Prostate gland (tissue), 2 donors: Measurements from ENCODE around the gene PBX4. TPM values are rescaled to one million over a fixed set of nuclear protein-coding genes. Genes with fewer than 3 reads are reported as not detected.
A peak's percentile ranks its signal among the peaks of the same experiment; 100 is the strongest.

Experiments used
- DNase-seq: peaks from one replicate; pipeline ENCODE4 v3.0.0-alpha.2; 2019; ENCODE audit warnings: low spot score
- H3K27ac ChIP-seq, 2 donors: fragments of 200-600 bp; sonication (generic); 2 replicates each; pipeline ENCODE4 v1.5.1; 2017 to 2019
- H3K27me3 ChIP-seq: fragments of 200-600 bp; sonication (generic); replicated peaks from 2 replicates; pipeline ENCODE4 v1.5.1; 2019; ENCODE audit not compliant: insufficient read depth
- H3K36me3 ChIP-seq, 2 donors: fragments of 200-600 bp; sonication (generic); 1 replicate in 1 of 2; 2 replicates in 1 of 2; pipeline versions ENCODE4 v1.5.1 to v1.8.1; 2017 to 2019
- H3K4me1 ChIP-seq: fragments of 200-600 bp; sonication (generic); replicated peaks from 2 replicates; pipeline ENCODE4 v1.5.1; 2019
- H3K4me3 ChIP-seq, 2 donors: fragments of 200-600 bp; sonication (generic); 2 replicates each; pipeline ENCODE4 v1.5.1; 2017 to 2019
- H3K9me3 ChIP-seq: fragments of 200-600 bp; sonication (generic); 2 replicates; pipeline ENCODE4 v1.5.1; 2017
- POLR2A ChIP-seq: fragments of 450-650 bp; IDR thresholded peaks from one replicate; pipeline ENCODE4 v1.6.1; 2016; ENCODE audit warnings: antibody characterized with exemption, mild to moderate bottlenecking
- POLR2AphosphoS5 ChIP-seq: sonication (generic); formaldehyde crosslinking; IDR thresholded peaks from one replicate; pipeline ENCODE4 v1.6.1; 2017; ENCODE audit warnings: antibody characterized with exemption
- WGBS: methylation state at CpG from one replicate; pipeline ENCODE4 v1.1.5; 2018; 5-methylcytosine and 5-hydroxymethylcytosine counted together
- intact Hi-C: fragments of 100-400 bp; cut with DNase I; formaldehyde crosslinking; loops from one replicate; pipeline ENCODE4 v1.14.2; 2022
- total RNA-seq, 2 donors: library from RNA; depleted of rRNA; stranded (reverse); fragments of >200 nt; gene quantifications; one replicate each; pipeline ENCODE4 v1.1.0, GENCODE V29; 2016
- TF ChIP-seq, protein P1 (sequence below), 4 experiments: fragments of 200-600 bp in 2 of 4; fragments of 450-650 bp in 2 of 4; sonication (generic) in 2 of 4; IDR thresholded peaks; 1 replicate in 3 of 4; 2 replicates in 1 of 4; pipeline ENCODE4 v1.5.1; 2016 to 2019; ENCODE audit warnings: antibody characterized with exemption in 4 of 4, mild to moderate bottlenecking in 2 of 4, moderate library complexity in 2 of 4

PBX4 gene
- total RNA-seq, 2 donors from 2014 or later: 2.6 to 10.6 TPM

DNA sequence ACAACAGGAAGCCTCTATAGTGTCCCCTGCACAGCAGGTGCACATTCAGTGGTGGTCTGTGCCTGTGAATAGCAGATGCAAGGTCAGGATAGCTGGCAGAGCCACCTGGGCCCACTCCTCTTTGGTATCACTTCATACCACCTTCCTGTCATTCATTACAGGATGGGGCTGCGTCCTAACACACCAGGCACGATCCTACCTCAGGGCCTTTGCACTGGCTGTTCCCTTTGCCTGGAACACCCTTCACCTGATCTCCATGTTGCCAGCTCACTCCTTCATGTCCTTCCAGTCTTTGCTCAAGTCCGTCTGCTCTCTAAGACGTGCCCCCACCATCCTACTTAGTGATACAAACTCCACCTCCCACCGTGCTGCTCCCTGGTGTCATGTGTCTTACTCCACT is 14.2 kb upstream of the PBX4 start:
- no peak overlapping the region for H3K4me3 ChIP-seq
- 76% methylated on average over 5 of the region's 5 CpGs for WGBS
- H3K36me3 ChIP-seq: no peaks in the 10 kb centered on the region
- no peak for DNase-seq
- no peak for TF ChIP-seq POLR2AphosphoS5
- TF ChIP-seq POLR2A: no peak
- TF ChIP-seq, protein P1, sequence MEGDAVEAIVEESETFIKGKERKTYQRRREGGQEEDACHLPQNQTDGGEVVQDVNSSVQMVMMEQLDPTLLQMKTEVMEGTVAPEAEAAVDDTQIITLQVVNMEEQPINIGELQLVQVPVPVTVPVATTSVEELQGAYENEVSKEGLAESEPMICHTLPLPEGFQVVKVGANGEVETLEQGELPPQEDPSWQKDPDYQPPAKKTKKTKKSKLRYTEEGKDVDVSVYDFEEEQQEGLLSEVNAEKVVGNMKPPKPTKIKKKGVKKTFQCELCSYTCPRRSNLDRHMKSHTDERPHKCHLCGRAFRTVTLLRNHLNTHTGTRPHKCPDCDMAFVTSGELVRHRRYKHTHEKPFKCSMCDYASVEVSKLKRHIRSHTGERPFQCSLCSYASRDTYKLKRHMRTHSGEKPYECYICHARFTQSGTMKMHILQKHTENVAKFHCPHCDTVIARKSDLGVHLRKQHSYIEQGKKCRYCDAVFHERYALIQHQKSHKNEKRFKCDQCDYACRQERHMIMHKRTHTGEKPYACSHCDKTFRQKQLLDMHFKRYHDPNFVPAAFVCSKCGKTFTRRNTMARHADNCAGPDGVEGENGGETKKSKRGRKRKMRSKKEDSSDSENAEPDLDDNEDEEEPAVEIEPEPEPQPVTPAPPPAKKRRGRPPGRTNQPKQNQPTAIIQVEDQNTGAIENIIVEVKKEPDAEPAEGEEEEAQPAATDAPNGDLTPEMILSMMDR (IDR thresholded peaks at IDR 0.05): no peak
- H3K27ac ChIP-seq: no peak overlapping the region
- no peaks in the 10 kb centered on the region for H3K9me3 ChIP-seq
- intact Hi-C loops: no loop called here
- H3K4me1 ChIP-seq: peaks cover under 1% of the 10 kb centered on the region
- H3K27me3 ChIP-seq: no peaks in the 10 kb centered on the region

DNA sequence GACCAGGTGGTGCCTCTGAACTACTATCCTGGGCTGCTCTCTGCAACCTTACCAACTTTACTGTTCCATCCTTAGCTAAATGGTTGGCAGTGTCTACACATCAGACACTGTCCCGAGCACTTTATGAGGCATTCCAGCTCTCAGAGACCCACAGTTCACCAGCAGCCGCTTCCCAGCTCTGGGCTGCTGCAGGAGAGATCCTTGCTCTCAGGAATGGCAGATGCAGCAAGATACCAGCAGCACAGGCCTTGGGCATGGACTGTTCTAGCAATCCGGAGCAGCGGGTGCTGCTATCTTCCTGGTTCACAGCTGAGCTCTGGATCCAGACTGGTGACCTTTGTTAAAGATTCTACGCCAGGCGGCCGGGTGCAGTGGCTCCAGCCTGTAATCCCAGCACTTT is 12.9 kb upstream of the PBX4 start:
- no peaks in the 10 kb centered on the region for H3K27me3 ChIP-seq
- H3K27ac ChIP-seq: no peak overlapping the region
- intact Hi-C loops: no loop called here
- no peak for DNase-seq
- TF ChIP-seq POLR2A (no peak), POLR2AphosphoS5 (no peak)
- TF ChIP-seq, protein P1 (IDR thresholded peaks at IDR 0.05): no peak
- H3K36me3 ChIP-seq: no peaks in the 10 kb centered on the region
- peaks cover 3% of the 10 kb centered on the region for H3K4me1 ChIP-seq
- no peak overlapping the region for H3K4me3 ChIP-seq
- WGBS: 92% methylated on average over 7 of the region's 7 CpGs
- H3K9me3 ChIP-seq: no peaks in the 10 kb centered on the region

DNA sequence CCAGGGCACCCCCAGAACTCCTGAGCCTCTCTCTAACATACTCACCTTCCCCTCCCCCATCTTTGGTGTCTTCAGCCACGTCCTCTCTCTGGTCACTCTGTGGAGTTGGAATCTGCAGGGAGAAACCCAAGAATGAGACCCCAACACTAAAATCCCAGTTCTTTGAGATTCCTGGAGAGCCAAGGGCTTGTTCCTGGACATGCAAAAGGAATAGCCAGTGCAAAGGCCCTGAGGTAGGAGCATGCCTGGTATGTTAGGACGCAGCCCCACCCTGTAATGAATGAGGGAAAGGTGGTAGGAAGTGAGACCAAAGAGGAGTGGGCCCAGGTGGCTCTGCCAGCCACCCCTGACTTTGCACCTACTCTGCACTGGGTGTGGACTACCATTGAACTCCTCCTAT is 11.9 kb upstream of the PBX4 start:
- Histone ChIP-seq H3K27me3 (no peaks in the 10 kb centered on the region), H3K4me3 (no peak overlapping the region), H3K27ac (no peak overlapping the region), H3K4me1 (peaks cover 3% of the 10 kb centered on the region), H3K36me3 (no peaks in the 10 kb centered on the region), H3K9me3 (no peaks in the 10 kb centered on the region)
- intact Hi-C loops: no loop called here
- WGBS: 97% methylated on average over 2 of the region's 2 CpGs
- no peak for DNase-seq
- TF ChIP-seq POLR2A: no peak
- TF ChIP-seq POLR2AphosphoS5: no peak
- TF ChIP-seq, protein P1 (IDR thresholded peaks at IDR 0.05): no peak

DNA sequence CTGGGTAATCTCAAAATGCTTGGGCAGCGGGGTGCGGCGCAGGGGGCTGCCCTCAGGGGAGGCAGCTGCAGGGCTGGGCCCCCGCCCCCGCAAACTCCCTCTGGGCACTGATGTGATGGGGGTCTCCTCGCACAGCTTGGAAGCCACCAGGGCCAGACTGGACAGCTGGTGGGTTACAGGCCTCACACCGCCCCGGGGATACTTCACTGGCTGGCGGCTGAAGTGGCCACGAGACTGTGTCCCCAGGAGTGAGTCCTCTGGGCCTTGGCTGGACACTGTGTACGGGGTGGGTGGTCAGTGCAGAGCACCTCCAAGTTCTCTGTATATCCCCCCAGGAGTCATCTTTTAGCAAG is 11.6 kb upstream of the PBX4 start:
- TF ChIP-seq, protein P1 (IDR thresholded peaks at IDR 0.05): no peak
- TF ChIP-seq POLR2AphosphoS5 (no peak), POLR2A (no peak)
- no peak overlapping the region for H3K27ac ChIP-seq
- 96% methylated on average over 8 of the region's 11 CpGs for WGBS
- intact Hi-C loops: no loop called here
- H3K4me3 ChIP-seq: no peak overlapping the region
- no peaks in the 10 kb centered on the region for H3K36me3 ChIP-seq
- H3K4me1 ChIP-seq: peaks cover 3% of the 10 kb centered on the region
- no peaks in the 10 kb centered on the region for H3K27me3 ChIP-seq
- no peak for DNase-seq
- no peaks in the 10 kb centered on the region for H3K9me3 ChIP-seq

DNA sequence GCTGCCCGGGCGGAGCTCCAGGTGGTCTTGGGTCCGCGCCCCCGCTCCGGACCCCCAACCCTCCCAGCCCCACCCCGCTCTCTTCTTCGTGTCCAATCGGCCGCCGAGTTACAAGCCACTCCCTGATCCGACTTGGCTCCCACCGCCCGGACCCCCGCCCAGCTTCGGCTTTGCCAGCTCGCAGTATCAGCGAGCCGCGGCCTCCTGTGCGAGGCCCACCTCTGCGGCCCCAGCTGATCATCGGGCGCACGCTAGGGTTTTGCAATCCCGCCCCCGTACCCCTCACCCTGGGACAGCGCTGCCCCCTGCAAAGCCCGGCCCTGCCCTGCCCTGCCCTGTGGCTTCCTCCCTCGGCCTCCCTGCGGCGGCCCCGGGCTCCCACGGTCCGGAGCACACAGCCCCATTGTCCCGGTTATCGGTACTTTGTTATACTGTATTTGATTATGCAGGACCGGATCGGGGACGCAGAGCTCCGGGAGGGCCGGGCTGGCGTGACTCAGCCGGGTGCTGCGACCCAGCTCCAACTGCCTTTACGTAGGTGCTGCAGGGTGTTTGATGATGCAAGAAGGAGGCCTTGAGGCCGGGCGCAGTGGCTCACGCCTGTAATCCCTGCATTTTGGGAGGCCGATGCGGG is 10.1 kb upstream of the PBX4 start:
- H3K36me3 ChIP-seq: no peaks in the 10 kb centered on the region
- H3K9me3 ChIP-seq: no peaks in the 10 kb centered on the region
- peak overlapping the region; percentile 83 to 92 for H3K27ac ChIP-seq
- WGBS: 6% methylated on average over 48 of the region's 51 CpGs
- H3K27me3 ChIP-seq: no peaks in the 10 kb centered on the region
- peaks cover 3% of the 10 kb centered on the region for H3K4me1 ChIP-seq
- H3K4me3 ChIP-seq: peak overlapping the region; percentile 71 to 76
- TF ChIP-seq POLR2AphosphoS5 (peak; percentile 27), POLR2A (peak; percentile 51)
- TF ChIP-seq, protein P1 (IDR thresholded peaks at IDR 0.05): no peak
- intact Hi-C loops: no loop called here
- DNase-seq: peak; percentile 45
